Astrocyte of the hippocampus (primary cell): Measurements from ENCODE around the gene ITGB4.

Experiments
- DNase-seq: peaks from one replicate; pipeline ENCODE4 v3.0.0; 2011; ENCODE audit warnings: low read depth, low spot score

Gene ITGB4

DNA sequence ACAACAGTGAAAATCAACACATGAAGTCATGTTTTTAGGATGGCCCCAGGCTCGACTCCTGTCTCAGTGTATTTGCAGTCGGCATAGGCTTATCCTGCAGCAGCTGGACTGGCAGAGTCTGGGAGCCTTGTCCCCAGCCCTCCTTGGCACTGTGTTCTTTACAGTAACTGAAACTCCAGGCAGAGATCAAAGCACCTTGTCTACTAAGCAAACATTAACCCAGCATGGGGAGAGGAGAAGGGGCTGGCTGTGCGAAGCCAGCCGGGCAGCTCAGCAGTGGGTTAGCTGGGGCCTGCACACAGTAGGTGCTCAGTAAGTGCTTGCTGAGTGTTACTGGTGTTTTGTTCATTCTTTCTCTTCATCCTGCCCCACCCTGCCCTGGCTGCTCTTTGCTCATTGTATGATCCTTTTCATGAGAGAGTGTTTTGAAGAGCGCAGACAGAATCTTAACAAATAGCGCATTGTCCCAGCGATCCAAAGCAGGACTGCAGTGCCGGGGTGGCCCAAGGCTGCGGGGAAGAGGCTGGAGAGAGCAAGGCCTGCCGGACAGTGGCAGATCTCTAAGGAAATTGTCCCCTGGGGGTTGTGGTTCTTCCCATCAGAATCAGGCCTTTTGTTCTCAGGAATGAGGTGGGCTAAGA lies 23.5 kb upstream of the ITGB4 start:
- DNase-seq: no peak

DNA sequence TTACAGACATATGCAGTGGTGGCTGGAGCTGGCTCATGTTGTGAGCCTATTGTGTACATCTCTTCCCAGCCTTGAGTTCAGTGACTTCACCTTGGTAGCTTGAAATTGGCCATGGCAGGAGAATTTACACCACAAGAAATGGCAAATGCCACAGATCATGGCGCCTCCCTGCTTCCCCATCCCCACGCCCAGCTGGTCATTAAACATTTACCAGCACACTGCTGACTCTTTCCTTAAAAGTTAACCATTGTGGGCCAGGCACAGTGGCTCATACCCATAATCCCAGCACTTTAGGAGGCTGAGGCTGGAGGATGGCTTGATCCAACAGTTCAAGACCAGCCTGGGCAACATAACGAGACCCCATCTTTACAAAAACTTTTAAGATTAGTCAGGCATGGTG lies 22.6 kb upstream of the ITGB4 start:
- DNase-seq: no peak

- no peak for DNase-seq
Observed at GRCh38 chr17:75701288-75701687, 20.0 kb upstream of the ITGB4 start.

DNA sequence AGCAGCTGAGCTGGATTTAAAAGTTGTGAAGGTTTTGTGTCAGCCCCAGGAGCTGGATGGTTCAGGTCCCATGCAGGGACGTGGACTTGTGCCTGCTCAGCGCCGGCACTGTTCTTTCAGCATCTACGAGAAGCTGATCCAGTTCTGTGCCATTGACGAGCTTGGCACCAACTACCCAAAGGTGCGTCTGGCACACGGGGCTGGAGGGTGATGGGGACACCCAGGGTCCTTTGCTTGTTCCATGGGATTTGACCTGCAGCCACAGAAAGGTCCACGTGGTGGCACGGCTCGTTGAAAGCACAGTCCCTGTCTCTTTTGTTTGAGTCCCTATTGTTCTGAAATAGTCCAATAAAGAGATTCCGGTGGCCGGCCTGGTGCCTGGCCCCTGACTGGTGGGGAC lies 18.1 kb upstream of the ITGB4 start:
- no peak for DNase-seq

- DNase-seq: no peak
Observed at GRCh38 chr17:75703591-75703990, 17.7 kb upstream of the ITGB4 start.

DNA sequence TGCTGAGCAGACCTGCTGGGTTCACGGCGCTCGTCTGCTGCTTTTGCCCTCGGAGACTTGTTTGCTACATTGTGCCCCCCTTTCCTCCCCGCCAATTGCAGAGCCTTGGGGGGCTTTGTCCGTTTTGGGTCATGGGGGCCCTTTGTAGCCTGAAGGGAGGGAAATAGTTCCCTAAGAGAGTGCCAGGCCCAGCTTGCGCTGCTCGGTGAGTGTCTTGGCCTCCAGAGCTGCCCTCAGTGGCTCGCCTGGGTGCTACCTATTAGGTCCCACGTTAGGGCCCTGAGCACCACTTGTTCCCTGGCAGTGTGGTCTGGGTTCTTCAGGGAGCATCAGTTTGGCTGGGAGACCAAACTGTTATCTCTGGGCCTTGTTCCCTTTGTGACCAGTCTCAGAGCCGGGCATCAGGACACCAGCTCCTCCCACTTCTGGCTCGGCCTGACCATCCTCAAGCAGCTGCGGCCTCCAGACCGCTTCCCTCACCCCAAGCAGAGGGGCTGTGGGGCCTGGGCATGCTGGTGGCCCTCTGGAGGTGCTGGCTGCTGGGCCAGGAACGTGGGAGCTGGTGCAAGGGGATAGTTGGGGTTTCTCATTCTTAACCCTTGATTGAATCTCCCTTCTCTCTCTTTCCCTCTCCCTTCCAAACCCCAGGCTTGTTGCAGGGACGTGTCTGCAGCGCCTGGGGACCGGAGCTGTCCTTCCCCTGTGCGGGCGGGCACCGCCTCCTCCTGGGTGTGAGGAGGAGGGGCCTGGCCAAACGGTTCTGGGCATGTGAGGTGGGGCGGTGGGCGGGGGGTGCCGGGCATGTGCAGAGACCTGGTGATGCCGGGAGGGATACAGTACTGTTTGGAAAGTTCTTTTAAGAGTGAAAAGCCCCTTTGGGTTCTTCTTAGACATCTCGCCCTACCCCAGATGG lies 16.0 kb upstream of the ITGB4 start:
- no peak for DNase-seq

DNA sequence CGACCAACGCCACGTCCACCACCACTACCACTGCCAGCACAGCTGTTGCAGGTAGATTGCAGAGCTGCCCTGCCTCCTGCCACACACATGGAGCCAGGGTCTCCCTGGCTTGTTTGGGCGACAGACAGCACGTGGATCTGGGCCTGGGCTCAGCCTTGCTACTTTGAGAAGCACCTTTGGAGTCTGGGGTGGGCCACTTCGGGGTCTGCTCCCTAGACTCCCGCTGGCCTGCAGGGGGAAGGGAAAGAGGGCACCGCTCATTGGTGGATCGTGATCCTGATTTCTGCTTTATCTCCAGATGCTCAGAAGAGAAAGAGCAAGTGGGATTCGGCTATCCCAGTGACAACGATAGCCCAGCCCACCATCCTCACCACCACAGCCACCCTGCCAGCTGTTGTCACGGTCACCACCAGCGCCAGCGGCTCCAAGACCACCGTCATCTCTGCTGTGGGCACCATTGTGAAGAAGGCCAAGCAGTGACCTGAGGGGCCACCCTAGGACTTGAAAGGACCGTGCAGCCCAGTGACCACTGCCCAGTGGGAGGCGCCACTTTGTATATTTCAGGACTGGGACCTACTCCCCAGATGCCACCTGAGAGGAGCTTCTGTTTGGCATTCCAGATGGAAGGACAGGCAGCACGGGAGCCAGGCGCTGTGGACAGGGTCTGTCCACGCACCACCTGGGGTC lies 15.1 kb upstream of the ITGB4 start:
- DNase-seq: no peak

GRCh38 chr17:75707079-75707571 lies 14.1 kb upstream of the ITGB4 start:
- peak; percentile 88 for DNase-seq

DNA sequence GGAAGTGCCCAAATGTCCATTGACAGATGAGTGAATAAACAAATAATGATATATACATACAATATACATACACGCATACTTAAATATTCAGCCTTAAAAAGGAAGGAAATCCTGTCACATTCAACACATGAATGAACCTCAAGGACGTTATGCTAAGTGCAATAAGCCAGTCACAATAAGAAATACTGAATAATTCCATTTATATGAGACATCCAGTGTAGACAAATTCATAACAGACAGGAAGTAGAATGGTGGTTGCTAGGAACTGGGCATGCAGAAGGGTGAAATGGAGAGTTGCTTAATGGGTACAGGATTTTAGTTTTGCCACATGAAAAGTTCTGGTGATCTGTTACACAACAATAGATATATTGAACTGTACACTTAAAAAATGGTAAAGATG lies 8.8 kb upstream of the ITGB4 start:
- DNase-seq: no peak

DNA sequence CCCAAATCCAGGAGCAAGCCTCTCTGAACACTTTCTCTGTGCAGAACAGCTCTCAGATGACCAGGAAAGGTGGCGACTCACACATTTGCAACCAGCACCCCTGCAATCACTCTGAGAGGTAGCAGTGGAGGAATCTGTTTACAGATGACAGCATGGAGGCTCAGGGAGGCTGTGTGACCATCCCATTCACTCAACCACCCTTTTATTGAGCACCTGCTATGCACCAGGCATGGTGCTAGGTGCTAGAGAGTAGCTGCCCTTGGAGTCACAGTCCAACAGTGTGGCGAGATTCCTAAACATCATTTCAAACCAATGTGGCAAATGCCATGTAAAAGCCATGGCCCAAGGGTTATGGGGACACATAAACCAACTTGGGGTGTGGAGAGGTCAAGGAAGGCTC lies 1.5 kb upstream of the ITGB4 start:
- DNase-seq: no peak

GRCh38 chr17:75721463-75722011 lies 278 bp downstream of the ITGB4 start:
- no peak for DNase-seq

DNA sequence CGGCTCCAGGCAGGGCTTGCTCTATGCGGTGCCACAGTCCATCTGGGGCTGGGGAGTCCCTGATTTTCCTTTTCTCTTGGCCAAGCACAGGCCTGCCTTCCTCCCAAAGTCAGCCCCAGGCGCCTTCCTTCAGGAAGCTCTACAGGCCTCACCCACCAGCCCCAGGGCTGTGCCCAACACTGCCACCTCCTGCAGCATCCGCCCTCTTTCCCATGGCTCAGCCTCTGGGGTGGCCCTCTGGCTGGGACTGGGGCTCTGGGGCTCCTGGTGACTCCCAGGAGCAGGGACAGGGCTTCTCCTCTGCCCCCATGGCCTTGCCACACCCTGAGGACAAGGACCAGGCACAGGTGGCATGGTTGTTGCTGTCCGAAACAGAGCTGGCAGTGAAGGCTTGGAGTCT lies 817 bp downstream of the ITGB4 start:
- DNase-seq: no peak

DNA sequence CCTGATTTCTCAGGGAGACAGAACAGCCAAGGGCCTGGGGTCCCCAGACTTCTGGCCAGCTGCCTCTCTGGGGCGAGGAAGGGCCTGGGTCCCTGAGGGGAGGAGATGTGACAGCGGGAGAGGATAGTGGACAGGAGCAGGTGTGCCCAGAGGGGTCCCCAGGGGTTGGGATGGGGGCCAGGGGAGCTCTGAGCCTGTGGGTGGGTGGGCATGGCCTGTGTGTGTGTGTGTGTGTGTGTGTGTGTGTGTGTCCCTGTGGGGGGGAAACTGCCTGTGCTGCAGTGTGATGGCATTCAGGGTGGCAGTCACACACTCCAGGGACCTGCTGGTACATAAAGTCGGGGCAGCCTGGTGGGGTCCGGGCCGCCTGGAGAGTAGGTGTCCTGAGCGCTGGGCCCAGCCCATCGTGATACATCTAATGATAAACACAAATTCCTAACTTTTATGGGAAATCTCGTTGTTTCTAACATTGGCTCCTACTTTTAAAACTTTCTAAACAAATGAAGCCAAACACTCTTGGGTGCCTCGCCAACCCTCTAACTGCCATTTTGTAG lies 1.4 kb downstream of the ITGB4 start:
- no peak for DNase-seq

DNA sequence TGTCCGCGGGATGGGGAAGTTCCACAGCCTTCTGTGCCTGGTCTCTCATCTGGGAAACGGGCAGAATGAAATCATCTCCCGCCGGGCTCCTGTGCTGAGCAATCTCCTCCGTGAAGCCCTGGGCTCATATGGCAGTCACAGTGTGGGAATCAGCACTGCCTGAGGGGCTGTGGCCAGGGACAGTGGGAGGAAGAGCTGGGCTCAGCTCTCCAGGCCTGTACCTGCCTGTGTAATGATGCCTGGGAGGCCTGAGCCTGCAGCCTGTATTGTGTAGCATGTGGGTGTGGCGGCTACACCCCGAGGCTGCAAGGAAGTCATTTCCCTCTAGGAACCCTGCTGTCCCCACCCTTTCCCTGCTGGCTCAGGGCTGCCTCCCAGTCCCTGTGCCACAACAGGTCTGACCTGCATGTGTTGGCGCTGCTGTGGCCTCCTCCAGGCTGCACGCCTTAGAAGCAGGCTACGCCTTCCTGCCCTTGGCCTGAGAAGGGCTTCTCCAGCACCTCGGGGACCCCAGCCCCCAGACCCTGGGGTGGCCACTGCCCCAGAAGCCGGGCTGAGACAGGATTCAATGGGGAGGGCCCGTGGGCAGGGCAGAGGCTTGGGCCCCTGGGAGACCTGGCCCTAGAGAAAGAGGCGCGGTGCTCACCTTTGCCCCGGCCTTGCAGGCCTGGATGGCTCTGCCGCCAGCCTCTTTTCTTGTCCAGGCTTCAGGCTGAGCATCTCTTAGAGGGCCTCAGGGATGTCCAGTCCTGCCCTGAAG lies 2.1 kb downstream of the ITGB4 start:
- peak; percentile 27 for DNase-seq

GRCh38 chr17:75724016-75725003 lies 3.1 kb downstream of the ITGB4 start:
- no peak for DNase-seq

- no peak for DNase-seq
Observed at GRCh38 chr17:75725504-75725903, 4.2 kb downstream of the ITGB4 start.

- no peak for DNase-seq
Observed at GRCh38 chr17:75727391-75727790, 6.1 kb downstream of the ITGB4 start.

GRCh38 chr17:75729351-75729750 lies 8.1 kb downstream of the ITGB4 start:
- no peak for DNase-seq

DNA sequence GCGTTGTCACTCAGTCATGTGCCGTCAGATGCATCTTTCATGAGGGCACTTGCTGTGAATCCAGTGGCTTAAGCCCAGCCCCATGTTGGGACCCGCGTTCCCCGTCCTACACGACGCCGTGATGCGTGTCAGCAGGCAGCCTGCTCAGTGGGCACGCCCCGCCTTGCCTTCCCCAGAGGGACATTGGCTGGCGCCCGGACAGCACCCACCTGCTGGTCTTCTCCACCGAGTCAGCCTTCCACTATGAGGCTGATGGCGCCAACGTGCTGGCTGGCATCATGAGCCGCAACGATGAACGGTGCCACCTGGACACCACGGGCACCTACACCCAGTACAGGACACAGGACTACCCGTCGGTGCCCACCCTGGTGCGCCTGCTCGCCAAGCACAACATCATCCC lies 8.8 kb downstream of the ITGB4 start:
- no peak for DNase-seq
